HG03135 (cell line): ENCODE data around the gene TMEM191B.
"Not testable (repeated sequence)": the region's sequence is repeated elsewhere in the genome, so short reads cannot be mapped to it uniquely, and the experiment has no call there.

Source experiments
- ATAC-seq: cut with Tn5 transposase; IDR thresholded peaks from one replicate; pipeline ENCODE4 v1.9.1; 2021; ENCODE audit warnings: mild to moderate bottlenecking, moderate library complexity; ENCODE audit not compliant: unreplicated experiment

The TMEM191B gene

DNA sequence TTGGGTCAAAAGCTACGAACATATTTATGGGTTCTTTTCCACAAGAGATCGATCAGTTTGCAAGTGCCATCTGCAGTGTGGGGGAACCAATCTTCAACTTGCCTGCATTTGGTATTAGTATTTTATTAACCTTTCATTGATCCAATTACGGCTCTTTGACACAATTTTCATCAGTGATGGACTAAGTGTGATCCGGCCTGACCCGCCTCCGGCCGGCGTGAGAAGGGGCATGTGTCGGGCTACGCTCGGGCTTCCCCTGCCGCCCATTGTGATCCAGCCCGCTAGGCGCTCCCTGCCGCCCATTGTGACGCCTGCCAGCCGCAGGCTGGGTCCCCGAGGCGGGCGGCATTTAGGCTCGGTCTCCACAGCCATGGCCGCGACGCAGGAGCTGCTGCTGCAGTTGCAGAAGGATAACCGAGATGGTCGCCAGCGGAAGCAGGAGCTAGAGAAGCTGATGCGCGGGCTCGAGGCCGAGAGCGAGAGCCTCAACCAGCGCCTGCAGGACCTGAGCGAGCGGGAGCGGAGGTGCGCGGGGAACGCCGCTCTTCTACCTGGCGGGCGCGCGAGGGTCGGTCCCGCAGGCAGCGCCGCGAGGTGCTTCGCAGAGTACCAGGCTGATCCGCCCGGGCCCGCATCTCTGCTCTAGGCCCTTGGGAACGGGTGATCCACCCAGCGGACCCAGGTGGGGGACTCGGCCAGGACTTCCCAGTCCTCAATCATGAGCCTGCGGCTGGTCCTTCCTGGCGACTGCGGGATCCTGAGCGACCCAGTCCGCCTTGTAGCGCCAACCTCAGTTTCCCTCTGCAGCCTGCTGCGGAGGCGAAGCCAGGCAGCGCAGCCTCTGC, at the start of gene TMEM191B:
TMEM191B (plus strand) TSS at position 51 of the 845 bp plus-strand sequence; CDS start at position 230, 179 bp downstream.
- ATAC-seq = peak; percentile 21

DNA sequence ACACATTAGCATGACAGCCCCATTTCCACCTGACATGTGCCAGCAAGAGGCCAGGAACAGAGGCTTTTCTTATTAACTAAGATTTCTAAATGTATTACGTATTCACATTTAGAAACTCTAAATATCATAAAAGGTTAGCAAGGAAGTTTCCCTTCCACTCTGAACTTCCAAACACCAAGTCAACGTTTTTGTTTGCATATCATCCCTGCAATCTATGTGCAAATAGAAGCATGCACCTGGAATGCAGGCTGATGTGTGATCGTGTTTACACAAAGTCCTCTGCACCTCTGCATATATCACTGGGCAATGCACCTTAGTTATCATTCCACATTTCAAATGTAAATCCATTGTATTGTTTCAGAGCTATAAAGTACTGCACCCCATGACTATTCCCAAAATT, 31.4 kb upstream of the TMEM191B start:
- not testable (repeated sequence) for ATAC-seq

DNA sequence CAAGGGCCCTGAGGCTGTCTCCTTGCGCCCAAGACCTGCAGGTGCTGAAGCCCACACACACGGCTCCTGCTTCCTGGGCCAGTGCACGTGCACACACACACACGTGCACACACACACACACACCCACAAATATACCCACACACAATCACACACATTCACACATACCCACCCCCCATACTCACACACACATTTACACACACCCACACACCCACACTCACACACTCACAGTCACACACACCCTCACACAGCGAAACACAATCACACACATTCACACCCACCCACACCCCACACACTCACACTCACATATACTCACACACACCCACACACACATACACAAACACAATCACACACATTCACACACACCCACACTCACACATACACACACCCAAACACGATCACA, 16.3 kb upstream of the TMEM191B start:
- ATAC-seq = not testable (repeated sequence)

DNA sequence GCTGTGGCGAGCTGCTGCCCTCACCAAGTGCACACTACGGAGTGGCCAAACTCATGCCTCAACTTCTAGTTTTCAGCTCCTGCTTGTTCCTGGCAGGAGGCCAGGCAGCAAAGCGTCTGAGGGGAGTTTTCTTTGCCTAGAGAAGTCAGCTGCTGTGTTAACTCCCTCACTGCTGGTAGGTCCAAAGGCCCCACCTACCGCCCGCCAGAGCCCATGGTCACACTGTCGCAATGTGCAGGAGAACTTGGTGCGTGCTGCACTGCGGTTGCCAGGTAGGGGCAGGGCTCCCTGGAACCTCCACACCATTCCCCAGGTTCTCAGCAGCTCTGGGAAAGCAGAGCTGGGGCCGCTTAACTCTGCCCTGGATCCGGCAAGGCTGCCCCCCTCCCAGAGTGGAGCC, 15.2 kb upstream of the TMEM191B start:
- not testable (repeated sequence) for ATAC-seq

DNA sequence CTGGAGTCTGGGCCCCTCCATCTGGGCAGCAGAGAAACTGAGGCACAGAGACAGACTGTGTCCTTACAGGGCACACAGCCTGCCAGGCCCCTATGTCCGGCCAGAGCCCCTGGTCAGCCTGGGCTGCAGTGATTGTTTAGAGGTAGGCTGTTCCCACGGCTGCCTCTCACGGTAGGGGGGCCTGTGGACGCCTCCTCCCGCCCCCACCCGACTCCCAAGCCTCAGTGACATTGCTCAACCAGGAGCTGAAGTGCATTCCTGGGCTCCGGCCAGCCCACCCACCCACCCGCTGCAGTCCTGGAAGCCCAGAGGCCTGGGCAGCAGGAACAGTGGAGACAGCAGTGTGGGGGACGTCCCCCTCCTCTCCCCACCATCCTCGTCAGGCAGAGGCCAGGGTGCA, 14.1 kb upstream of the TMEM191B start:
- ATAC-seq = not testable (repeated sequence)

DNA sequence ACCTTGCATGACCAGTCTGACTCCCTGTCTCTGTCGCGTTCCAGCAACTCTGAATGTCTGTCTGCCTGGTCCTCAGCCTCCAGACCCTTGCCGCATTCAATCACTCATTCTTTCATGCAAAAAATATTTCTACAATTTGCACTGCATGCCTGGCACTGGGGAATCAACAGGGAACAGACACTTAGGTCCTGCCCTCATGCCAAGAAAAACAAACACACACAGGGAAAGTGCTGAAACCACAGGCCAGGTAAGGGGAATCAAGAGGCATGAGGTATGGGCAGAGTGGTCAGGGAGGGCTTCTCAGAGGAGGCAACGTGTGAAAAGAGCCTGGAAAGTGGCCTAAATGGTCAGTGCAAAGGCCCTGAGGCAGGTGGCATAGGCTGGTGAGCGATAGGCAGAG, 9.5 kb upstream of the TMEM191B start, which contains the start of gene GGTLC3:
GGTLC3 (minus strand) TSS at position 101 of the 400 bp plus-strand sequence. CDS start 264 bp downstream, outside the sequence.
- not testable (repeated sequence) for ATAC-seq

DNA sequence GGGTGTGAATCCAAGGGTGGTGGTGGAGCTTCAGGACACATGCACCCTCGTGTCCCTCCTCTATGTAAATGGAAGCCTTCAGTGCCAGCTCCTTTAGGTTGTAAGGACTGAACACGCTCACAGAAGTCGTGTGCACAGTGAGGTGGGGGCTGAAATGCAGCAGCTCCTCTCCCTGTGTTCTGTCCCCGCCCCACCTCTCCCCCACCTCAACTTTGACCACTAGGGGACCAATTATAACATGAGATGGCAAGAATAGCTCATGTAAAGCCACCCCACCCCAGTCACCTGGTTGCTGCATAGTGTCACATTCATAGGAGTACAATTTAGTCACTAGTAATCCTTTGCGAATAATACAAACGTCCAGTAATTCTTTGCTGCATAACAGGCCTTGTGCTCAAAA, 4.8 kb upstream of the TMEM191B start:
- not testable (repeated sequence) for ATAC-seq

DNA sequence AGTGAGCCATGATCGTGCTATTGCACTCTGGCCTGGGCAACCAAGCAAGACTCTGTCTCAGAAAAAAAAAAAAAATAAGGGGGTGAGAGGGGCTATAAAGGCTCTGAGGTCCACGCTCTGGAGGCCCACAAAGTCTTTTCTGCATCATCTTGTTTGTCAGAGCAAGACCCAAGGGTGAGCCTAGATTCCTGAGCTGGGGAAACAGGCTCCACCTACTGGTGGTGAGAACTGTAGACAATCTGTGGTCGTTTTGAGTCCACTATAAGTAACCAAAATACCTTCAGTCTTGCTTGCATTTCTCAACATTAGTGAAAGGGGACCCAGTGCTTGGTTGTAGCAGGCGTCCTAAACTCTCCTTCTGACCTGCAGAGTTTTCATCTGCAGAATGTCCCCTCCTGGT, 4.3 kb upstream of the TMEM191B start:
- not testable (repeated sequence) for ATAC-seq

DNA sequence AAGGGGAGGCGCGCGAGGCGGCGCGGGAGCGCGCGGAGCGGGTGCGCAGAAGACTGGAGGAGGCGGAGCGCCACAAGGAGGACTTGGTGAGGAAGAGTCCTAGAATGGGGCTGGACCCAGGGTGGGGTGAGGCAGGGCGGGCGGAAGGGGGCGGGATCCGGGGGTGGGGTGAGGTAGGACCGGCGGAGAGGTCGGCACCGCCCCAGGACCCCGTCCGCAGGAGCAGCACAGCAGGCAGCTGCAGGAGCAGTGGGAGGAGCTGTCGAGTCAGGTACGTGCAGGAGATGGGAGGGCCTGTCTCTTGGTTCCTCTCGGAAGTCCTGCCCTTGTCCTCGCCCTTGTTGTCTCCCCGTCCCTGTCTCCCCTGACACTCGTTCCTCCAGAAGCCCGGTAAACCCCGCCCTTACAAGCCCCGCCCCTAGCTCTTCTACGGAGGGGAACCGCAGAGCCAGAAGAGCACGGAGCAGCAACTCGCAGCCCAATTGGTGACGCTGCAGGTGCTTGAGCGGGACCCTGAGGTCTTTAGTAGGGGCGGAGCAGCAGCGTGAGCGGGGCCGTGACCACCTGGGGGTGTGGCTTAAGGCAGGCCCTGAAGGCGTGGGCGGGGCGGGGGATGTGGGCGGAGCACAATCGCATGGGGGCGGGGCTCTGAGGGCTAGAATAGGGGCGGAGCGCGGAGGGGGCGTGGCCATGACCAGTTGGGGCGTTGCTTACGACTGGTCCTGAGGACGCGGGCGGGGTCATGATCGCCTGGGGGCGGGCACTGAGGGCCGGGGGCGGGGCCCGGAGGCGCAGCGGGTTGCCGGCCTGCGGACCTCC, 1.2 kb downstream of the TMEM191B start:
- peak; percentile 72 for ATAC-seq

DNA sequence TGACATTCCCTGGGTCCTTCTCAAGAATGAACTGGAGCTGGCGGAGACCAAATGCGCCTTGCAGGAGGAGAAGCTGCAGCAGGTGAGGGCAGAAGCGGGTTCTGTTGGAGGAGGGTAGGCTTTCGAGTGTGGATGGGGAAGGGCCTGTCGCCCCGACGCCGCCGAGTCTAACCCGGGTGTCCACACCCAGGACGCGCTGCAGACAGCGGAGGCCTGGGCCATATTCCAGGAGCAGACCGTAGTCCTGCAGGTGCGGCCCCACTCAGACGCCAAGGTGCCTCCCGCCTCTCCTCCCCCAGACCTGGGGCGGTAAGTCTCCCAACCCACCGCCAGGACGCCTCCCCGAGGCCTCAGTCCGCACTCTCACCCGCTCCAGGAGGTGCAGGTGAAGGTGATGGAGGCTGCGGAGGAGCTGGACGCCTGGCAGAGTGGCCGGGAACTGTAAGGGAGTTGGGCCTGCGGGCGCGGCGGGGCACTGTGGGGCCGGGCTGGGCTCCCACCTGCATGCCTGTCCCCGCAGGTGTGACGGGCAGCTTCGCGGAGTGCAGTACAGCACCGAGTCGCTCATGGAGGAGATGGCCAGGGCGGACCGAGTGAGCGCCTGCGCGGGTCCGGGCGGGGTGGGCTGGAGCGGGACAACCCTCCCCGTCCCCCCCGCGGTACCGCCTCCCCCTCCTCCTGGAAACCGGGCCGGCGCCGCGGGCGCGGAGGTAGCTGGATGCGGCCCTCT, 2.0 kb downstream of the TMEM191B start:
- peak; percentile 21 for ATAC-seq

DNA sequence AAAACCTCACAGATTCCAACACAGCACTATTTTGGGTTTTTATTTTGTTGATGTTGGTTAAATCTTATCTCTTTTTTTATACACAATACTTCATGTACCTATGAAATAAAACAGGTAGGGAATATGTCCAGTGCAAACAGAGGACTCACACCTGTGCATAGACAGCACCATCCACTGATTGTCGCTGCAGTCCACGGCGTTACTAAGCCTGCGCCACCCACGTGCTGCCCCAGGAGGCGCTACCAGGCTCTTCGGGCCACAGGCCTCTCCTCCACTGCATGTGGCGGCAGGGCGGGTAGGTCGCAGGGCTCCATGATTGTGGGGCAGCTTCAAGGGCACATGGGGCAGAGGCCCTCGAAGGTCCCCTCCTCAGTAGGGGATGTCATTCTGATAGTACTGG, 6.0 kb downstream of the TMEM191B start:
- not testable (repeated sequence) for ATAC-seq

DNA sequence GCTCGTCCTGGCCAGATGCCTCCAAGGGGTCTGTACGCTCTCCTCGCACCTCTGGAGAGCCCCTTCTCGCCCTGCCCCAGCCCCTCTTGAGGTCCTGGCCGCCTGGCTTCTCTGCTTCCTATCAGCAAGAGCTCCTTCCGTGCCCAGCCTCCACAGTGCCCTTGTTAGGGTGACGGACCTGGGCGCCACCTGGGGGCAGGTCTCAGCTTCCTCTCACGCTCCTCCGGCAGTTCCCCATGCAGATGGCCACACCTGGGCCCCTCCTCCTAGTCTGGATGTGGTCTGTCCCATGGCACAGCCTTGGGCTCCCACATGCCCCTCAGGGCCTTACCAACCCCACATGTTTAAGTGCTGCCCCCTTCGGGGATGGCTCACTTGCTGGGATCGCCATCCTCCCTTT, 6.7 kb downstream of the TMEM191B start:
- not testable (repeated sequence) for ATAC-seq

DNA sequence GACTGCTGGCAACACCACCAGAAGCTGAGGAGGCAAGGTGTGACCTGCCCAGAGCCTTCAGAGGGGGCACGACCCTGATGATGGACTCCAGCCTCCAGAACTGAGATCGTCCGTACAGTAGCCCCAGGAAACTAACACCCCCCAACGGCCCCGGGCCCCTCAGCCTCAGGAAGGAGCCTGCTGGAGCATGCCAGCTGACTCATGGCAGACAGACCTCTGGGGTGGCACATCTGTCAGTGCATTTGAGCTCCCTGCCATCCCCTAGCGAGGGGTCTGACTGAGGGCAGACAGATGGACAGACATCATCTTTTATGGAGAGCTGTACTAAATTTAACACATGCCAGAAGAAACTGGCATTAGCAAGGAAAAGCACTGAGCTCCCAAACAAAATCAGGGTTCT, 12.4 kb downstream of the TMEM191B start:
- ATAC-seq = not testable (repeated sequence)

DNA sequence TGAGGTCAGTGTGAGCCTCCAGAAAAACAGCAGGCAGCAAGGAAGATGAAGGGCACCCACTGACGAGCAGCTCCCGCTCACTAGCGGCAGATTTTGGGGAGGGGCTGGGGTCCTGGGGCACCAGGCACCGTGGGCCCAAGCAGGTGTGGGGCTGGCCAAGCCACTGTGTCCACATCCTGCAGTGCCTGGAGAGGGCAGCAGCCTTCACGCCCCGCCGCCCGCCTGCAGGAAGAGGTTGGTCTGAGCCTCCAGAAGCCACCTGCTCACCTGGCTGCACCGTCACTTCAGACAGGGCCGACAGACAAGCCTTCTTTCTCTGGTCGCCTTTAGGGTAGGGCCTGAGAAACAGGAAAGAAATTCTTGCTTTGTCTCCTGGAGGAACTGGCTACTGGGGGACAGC, 15.8 kb downstream of the TMEM191B start:
- not testable (repeated sequence) for ATAC-seq

DNA sequence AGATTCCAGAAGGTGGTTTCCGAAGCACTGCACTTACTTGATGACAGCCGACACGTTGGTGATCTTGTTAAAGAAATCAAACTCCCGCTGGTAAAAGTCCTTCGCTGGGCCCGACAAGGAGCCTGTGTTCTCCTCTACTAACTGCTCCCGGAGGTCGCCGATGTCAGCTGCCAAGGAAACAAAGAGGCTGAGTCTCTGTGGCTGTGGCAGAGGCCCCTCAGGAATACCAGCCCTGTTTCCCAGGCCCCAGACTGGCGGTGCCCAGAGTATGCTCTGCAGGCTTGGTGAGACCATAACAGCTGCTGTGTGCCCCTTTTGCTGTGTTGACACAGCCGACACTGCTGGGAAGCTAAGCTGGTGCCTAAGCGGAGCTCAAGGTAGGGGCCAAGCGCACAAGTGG, 17.0 kb downstream of the TMEM191B start:
- ATAC-seq = not testable (repeated sequence)

DNA sequence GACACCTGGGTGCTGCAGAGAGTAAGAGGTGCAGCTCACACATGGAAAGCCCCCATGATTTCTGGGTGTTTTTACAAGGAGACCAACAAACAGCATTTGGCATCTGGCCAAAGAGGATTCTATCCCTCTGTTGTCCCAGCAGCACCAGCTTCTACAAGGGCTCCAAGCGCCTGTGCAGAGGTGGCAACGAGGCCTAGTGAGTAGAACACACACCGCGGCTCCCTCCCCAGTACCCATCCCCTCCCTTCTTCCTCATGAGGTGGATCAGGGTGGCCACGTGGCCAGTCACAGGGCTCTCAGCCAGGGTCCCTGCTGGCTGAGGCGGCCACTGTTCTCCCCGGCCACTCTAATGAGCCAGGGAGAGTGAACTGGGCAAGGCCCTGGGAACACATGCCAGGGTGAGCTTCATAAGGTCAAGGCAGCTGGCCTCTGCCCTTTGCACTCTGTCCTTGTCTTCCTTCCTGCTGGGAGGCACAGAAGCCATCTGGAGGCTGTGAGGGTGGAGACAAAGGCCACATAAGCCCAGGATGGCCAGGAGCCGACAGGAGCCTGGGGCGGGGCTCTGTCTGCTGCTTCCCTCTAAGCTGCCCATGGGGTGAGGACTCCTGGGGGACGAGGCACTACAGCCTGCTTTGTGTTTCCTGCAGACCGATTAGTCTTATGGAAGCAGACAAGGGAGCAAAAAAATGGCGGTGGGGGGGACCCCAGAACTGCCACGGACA, 22.0 kb downstream of the TMEM191B start:
- not testable (repeated sequence) for ATAC-seq

DNA sequence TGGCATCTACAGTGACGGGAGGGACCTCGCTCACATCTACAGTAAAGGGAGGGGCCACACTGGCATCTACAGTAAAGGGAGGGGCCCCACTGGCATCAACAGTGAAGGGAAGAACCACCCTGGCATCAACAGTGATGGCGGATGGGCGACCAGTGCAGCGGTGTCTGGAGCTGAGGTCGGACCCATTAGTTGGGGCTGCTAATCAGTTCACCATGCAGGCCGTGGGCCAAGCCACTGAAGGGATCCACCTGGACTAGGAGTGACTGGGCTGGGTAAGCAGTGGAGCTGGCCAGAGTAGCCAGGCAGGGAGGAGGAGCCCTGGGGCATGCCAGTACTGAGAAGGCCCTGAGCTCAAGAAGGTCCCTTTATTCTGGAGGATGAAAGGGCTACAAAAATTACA, 23.4 kb downstream of the TMEM191B start:
- not testable (repeated sequence) for ATAC-seq

DNA sequence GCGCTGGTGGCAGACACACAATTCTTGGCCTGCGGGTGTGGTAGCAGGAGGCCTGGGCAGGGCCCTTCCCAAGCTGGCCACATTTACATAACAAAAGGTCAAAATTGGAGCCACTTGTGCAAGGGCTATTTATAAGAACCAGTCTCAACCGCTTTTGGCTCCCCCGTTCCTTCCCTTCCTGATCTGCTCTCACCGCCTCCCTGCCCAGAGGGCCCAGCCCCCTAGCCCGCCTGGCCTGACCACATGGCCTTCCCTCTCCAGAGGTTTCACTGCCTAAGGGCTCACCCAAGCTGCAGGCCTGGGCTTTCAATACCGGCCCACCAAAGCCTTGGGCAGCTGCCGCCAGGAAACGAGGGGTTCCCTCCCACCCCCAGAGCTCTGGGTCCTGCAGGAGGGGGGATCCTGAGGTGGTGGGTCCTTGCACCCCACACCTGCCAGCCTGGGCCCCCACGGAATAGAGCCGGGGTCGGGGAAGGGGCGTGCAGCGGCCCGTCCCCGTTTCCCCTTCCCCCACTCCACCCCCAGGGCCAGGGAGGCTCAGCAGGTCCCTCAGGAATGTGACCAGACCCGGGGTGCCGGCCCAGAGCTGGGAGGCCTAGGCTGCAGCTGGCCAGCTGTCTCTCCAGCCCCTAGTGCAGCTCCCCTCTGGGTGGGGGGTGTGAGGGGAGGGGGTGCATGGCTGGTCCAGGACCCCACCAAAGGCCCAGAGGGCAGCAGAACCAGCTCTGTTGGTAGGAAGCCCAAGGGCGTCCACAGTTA, 25.4 kb downstream of the TMEM191B start:
- not testable (repeated sequence) for ATAC-seq
